Stimulated activated CD8-positive, alpha-beta memory T cell treated with anti-CD3 and anti-CD28 coated beads, Interleukin-15, amount 100 ng/mL, for 1 hour (primary cell): ENCODE data around the gene LRPPRC.
"Not testable (repeated sequence)": the region's sequence is repeated elsewhere in the genome, so short reads cannot be mapped to it uniquely, and the experiment has no call there.

Experiments used
- DNase-seq: peaks from one replicate; pipeline ENCODE4 v3.0.0-alpha.2; 2020; ENCODE audit warnings: low read depth

The LRPPRC gene

DNA sequence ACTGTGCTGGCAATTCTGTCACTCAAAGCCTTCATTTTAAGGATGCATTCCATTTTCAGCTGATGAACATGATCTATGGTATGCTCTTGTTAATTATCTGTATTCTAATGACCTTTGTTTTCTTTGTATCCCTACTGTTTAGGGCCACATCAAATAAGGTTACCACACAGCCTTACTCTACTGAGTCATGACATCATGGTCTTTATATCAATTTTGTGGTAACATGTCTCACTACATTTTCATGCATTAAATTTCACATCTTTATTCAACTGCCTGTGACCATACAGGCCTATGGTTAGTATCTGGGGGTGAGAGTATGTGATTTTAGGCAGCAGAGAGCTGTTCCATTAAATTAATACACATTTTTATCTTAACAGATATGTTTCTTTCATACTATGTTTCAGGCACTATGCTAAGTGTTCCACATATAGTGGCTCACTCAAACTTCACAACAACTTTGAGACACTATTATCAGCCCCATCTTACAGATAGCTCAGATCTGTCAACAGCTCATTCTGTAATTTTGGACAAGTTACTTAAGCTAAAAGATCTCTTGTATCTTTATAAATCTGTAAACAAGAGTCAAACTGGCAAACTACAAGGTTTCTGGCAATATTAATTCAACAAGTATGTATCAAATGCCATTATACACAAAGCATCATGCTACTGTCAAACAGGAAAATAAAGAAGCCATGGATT lies 18.0 kb downstream of the LRPPRC start:
- DNase-seq = no peak

DNA sequence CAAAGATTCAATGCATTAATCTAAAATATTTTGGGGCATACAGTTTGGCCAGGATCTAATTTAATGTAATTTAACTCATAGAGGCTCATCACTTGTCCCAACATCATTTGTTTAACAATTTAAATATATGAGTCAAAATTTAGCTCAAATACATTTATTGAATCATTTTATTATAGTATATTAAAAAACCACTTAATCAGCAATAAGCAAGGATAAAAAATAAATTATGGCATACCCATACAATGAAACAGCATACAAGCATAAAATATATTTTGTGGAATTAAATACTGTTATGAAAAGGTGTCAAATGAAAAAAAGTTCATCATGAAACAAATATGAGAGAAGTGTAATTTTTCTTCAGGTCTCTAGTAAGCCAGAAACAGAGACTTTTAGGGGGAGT lies 34.9 kb downstream of the LRPPRC start:
- no peak for DNase-seq

DNA sequence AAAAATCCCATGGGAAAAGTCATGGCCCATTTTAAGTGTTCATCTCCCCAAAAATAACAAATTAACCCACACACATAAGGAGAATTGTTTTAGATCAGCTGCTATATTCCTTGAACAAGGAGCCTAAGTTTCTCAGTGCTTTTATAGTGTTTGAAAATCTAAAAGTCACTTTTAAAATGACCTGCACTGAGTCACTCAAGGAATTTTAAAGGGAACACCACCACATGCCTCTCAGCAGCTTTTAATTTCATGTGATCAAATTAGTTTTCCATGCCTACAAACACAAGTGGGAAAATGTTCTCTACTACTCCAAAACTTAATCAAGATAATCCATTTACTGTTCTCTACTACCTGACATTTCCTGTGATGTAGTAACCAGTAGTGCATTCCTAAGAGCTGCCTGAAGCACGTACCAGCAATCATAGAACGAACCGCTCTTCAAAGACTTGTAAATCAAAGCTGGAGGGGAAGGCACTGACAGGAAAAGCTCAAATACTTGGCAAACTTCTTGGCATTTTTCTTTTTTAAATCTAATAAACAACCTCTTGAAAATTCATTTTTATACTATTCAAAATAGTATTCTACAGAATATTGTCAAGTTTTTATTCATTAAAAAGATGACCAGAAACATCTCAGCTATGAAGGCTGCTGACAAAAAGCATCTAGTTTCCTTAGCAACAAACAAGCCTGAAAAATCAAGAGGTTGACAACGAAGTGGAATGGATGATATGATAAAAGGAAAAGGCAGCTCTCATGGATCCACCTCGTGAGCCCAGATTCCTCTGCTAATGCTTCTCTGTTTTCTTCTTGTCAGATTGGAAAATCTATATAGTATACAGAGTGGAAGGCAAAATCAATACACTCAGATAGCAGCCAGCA lies 37.2 kb downstream of the LRPPRC start:
- no peak for DNase-seq

DNA sequence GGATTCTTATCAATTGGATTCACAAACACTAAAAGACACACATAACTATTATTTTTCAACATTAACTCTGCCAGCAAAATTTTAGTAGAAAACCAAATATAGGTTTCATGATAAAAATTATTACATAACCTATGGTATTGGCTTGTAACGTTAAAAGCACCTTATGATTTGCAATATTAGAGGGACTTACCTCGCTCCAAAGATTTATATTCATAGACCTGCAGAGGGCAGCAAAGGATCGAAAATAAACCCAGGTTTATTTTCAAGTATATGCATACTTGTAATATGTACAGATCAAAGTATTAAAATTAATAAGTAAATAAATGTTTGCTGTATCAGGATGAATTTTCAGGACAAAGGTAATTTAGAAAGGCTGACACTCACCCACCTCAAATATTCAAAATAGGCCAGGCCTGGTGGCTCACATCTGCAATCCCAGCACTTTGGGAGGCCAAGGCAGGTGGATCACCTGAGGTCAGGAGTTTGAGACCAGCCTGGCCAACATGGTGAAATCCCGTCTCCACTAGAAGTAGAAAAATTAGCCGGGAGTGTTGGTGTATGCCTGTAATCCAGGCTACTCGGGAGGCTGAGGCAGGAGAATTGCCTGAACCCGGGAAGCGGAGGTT lies 45.3 kb downstream of the LRPPRC start:
- no peak for DNase-seq

DNA sequence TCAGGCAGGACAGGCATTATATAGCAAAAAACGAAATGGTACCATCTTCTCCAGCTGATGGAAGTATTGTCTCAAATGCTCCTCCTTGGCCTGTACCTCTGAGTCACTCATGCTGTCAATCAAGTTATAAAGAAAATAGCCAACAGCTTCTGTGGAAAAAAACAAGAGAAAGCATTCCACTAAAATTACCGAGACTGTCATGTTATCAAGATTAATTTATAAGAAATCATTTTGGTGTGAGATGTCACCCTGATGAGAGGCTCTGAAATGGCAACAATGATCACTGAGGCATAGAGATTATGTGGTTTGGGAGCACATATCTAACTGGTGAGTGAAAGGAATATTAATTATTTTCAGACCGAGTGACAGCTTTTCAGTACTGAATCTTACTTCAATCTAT lies 47.4 kb downstream of the LRPPRC start:
- DNase-seq = no peak

DNA sequence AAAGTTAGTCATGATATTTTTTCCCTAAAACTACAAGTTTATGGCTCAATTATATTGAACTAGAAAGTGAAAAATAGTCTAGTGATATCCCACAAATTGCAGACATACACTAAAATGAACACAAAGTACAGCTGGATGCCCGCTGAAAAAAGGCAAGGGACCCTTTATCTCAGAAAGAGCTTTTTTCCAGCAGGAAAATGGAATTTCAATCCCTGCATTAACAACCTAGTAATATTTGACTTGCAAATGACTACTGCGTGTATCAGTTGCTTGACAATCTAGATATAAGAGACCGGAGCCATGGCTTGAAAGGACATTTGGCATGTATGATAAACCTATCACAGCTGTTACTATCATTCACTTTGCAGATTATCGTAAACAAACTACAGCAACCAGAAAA lies 49.1 kb downstream of the LRPPRC start:
- DNase-seq = no peak

DNA sequence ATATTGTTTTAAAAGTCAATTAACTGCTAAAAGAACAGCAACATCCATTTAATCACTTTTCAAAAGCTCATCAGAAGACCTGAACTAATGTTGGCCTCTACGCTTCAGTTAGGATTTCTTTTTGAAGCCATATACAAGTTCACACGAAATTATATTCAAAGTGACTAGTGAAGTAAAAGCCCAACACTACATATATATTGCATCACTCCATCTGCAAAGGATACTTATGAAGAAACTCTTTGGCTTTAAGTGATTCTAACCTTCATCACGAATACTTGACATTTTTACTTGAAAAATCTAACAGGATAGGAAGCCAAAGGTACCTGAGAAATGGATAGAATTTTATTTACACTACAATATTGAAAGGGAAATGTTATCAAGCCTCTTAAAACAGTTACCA lies 50.4 kb downstream of the LRPPRC start:
- DNase-seq = no peak

DNA sequence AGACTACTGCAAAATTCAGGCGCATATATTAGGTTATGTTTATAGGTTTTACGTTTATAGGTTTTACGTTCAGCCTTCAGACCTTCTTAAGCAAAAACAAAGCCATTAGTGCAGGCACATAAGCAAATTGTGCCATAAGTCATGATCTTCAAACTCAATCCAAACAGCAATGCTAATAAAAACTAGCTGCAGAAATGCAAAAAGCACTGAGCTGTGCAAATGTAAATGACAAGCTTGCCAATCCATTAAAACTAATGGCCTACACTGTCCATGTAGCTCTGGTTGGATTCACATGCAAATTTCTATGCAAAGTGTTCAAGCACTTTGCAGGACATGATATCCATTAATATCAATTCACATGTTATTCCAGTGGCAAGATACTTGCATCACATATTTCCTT lies 50.9 kb downstream of the LRPPRC start:
- no peak for DNase-seq

DNA sequence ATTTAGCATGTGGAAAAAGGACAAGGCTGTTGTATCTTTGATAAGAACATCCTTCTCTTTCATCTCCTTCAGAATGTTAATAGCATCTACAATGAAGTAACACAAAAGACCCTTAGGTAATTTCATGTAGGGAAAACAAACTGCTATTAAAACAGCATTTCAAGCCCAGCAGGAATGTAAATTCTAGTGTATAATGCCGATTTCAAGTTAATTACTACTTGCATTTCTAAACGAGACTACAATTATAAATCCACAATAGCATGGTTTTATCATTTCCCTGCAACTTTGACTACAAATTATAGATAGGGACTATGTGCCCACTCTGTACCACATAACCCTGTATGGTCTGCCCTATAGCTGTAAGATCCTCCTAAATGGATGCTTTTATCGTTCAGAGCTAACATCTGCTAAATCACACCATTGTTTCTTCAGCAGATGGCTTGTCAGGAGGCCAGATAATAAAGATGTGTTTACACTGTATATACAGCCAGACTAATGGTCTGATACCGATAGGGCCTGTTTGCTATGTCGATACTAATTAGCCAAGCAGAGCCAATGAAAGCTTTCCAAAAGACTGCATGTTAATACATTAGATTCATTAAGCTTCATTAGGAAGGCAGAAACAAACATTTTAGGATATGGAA lies 51.9 kb downstream of the LRPPRC start:
- no peak for DNase-seq

DNA sequence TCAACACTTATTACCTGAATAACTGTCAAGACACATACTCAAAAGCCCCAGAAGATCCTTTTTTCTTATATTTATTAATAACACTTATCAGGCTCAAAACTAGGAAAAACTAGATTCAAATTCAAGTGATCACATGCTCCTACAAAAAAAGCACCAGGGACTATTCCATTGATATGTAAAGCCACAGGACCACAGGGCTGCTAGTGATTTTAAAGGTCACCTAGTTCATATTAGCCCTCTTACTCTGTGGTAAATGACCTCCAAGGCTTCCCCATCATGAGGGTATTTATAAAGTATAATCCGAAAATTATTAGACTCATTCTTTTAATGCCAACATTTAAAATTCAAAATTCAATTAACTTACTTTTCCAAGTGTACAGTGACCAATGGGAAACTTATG lies 52.5 kb downstream of the LRPPRC start:
- DNase-seq = no peak

DNA sequence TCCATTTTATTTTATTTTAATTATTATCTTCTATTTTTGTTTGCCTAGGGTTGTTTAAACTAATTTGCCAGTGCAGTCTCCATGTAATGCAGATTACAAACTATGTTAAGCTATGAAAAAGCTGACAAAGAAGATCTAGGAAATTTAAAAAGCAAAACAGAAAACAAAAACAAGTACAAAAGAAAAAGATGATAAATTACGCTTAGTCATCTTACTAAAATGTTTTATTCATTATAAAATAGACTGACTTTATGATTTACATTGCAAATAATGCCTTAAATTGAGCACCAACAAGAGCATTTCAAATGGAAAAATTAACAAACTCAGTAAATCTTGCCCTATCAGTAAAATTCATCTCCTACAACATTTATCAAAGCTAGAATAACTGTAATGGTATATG lies 52.9 kb downstream of the LRPPRC start:
- no peak for DNase-seq

DNA sequence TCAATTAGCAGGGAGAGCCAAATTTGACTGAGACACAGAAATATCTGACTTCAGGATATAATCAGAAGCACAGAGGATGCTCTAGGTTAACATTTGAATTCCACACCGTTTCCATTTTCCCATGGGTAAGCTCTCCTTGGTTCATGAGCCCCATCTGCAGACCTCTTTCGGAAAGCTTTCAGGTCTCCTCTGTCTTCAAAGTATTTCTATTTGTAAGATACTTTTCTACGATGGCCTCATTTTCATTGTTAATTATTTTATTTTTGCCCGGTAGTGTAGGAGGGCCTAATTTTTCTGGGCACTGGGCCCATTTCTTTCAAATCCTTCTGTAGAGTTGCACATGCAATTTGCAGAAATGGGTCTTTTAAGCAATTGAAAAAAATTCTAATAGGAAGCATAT lies 53.8 kb downstream of the LRPPRC start:
- DNase-seq = no peak

DNA sequence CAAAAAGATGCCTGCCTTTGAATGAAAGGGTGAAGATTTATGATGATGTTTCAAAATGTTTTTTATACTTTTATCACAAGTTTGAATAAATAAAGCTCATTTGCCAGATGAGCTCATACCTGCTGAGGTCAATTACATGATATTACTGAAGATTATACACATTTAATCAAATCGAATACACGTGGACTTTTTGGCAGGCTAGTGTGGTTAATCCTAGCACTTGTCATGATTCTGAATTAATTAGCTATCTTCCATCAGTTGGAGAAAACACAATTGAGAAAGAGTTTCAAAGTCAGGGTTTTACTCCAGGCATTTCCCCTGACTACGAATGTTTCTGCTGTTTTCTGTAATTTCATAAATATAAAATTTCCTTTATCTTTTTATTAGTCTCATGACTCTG lies 54.4 kb downstream of the LRPPRC start:
- no peak for DNase-seq

DNA sequence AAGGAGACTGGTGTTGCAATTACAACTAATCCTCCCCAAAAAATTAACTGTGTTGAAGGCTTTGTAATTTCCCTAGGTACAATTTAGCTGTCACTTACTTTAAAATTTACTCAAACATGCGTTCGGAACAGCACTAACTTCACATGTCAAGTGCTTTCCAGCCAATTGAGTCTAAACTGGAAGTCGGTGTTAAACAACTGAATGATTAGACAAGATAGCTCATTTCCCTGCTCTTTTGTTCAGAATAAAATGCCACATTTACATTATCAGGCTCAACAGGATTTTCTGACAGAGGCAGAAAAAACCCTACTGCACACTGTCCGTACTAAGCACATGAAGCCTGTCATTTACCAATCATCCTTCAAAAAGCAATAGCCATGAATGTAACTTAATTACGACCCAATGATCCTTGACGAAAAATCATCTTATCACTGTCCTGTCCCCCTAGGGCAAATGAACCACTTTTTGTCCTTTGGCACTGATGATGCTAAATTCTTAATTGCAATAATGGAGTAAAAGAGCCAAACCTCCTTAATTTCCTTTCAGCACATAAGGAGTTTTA lies 56.0 kb downstream of the LRPPRC start:
- DNase-seq = no peak

DNA sequence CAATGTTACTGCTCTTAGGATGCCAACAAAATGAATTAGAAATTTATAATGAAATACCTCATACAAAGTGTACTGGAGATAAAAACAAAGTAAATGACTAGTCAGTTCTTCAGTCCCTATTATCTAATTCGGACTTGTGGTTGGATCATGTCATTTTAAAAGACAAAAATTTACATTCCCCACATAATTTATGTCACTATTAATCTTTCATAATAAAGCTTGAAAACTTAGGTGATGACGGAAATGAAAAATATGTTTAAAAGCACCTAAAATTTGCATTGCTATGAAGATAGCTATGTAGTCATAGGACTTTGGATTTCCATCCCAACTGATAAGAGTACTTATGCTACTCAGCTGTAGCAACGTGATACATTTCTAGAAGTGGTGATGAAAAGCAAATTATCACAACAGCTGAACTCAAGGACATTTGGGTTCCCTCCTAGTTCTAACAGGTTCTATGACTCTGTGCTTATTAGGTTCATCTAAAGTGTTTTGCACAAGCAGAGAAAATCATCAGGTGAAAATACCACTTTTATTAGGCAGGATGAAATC lies 58.4 kb downstream of the LRPPRC start:
- no peak for DNase-seq

DNA sequence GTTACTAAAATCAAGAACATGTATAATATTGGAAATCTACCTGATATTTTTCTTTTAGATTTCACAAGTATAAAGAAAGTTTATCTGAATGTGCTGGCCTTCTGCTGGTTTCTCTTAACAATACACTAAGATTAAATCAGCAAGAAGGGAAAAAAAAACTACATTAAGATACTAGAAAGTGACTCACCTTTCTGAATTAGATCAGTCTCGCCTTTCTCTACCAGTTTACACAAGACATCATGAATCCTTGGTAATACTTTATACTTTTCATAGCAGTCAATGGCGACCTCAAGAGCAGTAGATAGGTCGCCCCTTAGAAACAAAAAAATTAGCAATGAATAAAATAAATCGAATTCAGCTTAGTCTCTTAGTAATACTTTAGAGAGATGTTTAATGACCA lies 61.2 kb downstream of the LRPPRC start:
- no peak for DNase-seq

DNA sequence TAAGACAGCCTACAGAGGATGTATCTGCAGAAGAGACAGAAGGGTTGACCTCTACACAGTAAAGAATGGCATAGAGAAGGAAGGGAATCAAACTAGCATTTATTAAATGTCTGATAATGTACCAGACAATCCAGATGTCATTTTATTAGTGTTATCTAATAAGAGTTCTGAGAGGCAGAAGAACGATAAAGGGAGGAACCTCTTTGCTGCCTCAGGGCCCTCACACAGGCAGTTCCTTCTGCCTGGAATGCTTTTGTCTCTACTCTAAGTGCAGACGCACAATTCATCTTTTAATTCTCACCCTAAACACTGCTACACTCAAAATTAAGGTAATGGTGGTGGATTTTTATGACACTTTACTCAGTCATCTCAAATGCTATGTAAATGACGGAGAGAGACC lies 64.5 kb downstream of the LRPPRC start:
- no peak for DNase-seq

DNA sequence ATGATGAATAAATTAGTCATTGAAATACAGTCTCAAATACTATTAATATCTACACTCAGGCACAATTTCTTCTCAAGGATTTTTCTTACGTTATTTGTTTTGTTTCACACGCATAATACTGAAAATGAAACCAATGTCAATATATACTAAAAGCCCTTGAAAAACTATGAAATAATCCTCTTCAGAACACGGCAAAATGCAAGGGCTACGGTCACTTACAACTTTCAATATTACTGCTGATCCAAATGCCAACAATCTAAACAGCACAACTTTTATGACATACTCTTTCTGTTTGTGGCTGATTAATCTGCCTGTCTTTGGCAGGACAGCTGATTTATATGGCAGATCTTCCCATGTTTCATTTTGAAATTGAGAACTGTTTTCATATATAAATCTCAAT lies 68.3 kb downstream of the LRPPRC start:
- DNase-seq = no peak

DNA sequence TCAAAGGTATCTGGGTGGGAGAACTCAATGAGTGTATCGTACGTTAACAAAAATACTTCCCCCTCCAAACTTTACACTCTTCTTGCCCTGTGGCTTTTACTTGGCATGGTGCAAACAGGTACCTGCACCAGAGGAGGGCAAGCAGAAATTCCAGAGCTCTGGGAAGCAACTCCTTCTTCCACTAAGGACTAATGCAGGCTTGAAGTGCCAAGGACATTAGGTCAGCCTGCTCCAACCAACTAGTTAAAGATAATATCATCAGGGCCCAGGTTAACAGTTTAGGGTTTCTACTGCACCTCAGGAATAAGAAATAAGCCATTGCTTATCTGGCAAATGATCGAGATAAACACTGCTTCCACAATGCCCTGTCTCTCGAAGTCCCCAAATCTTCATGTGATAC lies 70.4 kb downstream of the LRPPRC start:
- no peak for DNase-seq

DNA sequence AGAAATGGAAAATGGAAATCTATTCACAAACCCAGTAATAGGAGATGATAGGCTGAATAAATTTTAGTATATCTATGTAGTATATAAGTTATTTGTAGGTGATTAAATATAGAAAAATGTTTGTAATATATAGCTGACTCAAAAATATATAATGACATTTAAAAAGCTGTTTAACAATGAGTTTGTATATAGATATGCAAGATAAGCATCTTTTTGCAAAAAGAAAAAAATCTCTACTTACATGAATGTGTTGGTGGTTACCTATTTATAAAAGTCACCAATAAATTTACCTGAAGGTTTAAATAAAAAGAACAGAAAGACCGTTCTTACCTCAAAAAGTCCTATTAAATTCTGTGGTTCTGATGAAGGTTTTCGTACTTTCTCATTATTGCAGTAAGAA lies 71.3 kb downstream of the LRPPRC start:
- no peak for DNase-seq

DNA sequence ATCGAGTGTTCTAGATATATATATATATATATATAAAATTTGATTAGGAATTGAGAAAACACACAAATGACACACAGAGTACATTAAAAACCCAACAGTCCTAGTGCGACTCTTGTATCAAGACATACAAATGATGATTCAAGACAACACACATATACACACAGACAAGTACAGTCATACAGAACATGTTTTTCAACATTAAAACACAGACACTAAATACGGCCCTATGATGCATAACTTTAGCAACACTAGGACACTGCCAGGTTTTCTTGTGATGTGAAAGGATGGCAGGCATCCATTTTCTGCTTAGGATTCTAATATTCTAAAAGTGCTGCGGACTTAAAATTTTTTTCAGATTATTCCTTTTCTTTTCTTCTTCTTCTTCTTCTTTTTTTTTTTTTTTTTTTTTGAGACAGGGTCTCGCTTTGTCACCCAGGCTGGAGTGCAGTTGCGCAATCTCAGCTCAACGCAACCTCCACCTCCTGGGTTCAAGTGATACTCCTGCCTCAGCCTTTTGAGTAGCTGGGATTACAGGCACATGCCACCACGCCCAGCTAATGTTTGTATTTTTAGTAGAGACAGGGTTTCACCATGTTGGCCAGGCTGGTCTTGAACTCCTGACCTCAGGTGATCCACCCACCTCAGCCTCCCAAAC lies 84.5 kb downstream of the LRPPRC start:
- DNase-seq = not testable (repeated sequence)
